Endothelial cell of umbilical vein (primary cell): ENCODE results near the gene AGBL4.
"Not testable (repeated sequence)": the region's sequence is repeated elsewhere in the genome, so short reads cannot be mapped to it uniquely, and the experiment has no call there.

Source experiments
- EZH2 ChIP-seq: IDR thresholded peaks from 2 replicates; pipeline ENCODE4 v1.6.1; 2012; ENCODE audit warnings: borderline replicate concordance, low read depth, mild to moderate bottlenecking, moderate library complexity, low read length, inconsistent platforms; ENCODE audit not compliant: severe bottlenecking
- POLR2A ChIP-seq: IDR thresholded peaks from 2 replicates; pipeline ENCODE4 v1.6.1; 2012; ENCODE audit warnings: low read depth, mild to moderate bottlenecking, control low read depth, low read length
- TF ChIP-seq, protein P1 (sequence below), 2 donors: IDR thresholded peaks; 1 replicate in 1 of 2; 2 replicates in 1 of 2; pipeline ENCODE4 v1.5.1; 2011; ENCODE audit warnings: low read length in 2 of 2, mild to moderate bottlenecking in 2 of 2, moderate library complexity in 2 of 2, control low read depth in 1 of 2, inconsistent platforms in 1 of 2, low read depth in 1 of 2; ENCODE audit not compliant: insufficient read depth in 1 of 2; ENCODE audit errors: extremely low read depth in 1 of 2

DNA sequence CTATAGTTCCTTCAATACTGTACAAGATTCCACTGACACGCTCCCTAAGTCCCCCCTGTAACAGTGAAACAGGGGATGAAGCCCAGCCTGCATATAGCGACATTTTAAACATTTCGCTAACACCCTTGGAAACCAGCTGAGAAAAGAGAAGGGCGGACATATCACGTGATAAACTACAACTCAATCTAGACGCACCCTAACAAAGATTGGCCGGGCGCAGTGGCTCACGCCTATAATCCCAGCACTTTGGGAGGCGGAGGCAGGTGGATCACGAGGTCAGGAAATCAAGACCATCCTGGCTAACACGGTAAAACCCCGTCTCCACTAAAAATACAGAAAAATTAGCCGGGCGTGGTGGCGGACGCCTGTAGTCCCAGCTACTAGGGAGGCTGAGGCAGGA is 236.7 kb downstream of the AGBL4 start:
- TF ChIP-seq, protein P1, sequence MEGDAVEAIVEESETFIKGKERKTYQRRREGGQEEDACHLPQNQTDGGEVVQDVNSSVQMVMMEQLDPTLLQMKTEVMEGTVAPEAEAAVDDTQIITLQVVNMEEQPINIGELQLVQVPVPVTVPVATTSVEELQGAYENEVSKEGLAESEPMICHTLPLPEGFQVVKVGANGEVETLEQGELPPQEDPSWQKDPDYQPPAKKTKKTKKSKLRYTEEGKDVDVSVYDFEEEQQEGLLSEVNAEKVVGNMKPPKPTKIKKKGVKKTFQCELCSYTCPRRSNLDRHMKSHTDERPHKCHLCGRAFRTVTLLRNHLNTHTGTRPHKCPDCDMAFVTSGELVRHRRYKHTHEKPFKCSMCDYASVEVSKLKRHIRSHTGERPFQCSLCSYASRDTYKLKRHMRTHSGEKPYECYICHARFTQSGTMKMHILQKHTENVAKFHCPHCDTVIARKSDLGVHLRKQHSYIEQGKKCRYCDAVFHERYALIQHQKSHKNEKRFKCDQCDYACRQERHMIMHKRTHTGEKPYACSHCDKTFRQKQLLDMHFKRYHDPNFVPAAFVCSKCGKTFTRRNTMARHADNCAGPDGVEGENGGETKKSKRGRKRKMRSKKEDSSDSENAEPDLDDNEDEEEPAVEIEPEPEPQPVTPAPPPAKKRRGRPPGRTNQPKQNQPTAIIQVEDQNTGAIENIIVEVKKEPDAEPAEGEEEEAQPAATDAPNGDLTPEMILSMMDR (IDR thresholded peaks at IDR 0.05; ENCODE audit: extremely low read depth in 1 of 2, insufficient read depth in 1 of 2, low read depth in 1 of 2, low read length in 2 of 2), result not testable (repeated sequence)
- not testable (repeated sequence) for TF ChIP-seq POLR2A, EZH2
